HG03442 (cell line): ENCODE results near the gene GRIFIN.

Experiments
- ATAC-seq: cut with Tn5 transposase; IDR thresholded peaks from one replicate; pipeline ENCODE4 v1.9.1; 2021; ENCODE audit warnings: mild to moderate bottlenecking, moderate library complexity; ENCODE audit not compliant: unreplicated experiment

GRIFIN gene

DNA sequence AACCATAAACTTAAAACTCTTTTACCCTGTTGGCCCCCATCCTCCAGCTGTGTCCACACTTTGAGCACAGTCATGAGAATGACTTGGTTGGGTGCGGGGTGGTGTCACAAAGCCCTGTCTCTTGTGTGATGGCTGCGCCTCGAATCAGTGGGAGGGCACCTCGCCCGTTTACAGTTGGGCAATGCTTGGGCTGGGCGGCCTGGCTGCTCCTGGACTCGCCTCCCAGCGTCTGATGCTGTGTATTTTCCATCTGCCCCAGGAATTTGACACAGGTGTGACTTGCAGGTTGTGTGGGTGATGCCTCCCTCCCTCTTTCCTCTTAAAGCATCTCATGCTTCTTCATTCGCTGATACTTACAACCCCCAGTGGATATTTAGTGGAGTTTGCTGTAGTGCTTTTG, 39.1 kb downstream of the GRIFIN start:
- ATAC-seq: no peak

DNA sequence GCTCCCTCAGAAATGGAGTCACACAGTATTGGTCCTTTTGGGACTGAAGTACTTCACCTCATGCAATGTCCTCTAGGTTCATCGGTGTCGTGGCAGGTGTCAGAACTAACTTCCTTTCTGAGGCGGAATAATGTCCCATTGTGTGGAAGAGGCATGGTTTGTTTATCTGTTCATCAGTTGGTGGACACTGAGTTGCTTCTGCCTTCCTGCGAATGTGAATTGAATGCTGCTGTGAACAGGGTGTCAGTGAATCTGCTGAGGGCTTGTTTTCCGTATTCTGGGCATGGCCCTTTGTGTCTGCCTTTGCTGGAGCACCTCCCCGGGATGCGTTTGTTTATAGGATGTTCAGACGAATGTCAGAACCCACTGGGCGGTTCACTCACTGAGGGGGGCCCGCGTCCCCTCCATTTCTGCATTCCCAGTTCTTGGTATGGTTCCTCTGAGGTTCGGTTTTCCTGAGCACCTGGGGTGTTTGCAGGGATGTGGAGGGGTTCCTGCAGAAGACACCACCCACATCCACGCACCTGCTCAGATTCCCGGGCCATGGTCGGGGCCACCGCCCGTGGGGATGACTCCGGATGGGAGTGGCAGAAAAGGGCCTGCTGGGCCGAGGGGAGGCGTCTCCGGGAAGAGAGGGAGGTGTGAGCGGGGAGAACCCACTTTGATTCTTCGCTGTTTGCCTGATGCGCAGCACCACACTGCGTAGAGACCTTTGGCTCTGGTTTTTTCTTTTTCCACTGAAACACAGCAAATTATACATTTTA, 39.7 kb downstream of the GRIFIN start:
- ATAC-seq: no peak

DNA sequence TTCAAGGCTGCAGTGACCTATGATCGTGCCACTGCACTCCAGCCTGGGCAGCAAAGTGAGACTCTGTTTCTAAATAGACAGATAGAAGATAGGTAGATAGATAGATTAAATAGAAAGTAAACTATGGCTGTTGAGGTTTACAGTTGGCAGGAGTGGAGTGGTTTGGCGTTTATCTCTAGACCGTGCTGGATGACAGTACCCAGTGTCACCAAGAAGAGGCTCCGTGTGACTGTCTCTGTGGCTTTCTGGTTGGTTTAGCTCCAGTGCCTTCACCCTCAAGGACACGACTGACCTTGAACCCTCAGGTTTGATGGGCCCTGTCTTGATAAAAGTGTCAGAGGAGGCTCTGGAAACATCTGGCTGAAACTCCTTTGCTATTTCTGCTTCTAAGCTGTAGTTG, 41.1 kb downstream of the GRIFIN start:
- ATAC-seq: no peak

DNA sequence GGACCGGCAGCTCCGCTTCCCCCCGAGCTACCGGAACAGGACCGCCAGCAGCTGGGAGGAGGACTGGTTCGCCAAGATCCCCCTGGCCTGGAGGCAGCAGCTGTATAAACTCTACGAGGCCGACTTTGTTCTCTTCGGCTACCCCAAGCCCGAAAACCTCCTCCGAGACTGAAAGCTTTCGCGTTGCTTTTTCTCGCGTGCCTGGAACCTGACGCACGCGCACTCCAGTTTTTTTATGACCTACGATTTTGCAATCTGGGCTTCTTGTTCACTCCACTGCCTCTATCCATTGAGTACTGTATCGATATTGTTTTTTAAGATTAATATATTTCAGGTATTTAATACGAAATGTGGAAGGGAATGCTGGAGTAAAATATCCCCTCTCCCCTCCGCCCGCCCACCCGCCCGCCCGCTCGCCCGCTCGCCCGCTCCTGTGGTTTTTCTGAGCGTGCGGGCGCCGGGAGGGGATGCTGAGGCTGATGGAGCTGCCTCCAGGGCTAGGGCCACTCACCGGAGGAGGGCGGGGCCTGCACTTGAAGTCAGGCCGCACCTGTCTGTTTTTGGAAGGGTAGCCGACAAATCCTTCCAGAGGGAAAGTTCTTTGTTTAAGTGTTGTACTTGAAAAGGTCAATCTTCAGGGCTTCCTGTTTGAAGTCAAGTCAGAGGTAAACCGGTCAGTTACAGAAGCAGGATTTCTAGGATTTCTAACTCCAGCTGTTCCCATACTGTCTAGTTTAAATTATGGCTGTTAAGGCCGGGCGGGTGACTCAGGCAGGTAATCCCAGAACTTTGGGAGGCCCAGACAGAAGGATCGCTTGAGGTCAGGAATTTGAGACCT, 42.3 kb downstream of the GRIFIN start:
- ATAC-seq: no peak

DNA sequence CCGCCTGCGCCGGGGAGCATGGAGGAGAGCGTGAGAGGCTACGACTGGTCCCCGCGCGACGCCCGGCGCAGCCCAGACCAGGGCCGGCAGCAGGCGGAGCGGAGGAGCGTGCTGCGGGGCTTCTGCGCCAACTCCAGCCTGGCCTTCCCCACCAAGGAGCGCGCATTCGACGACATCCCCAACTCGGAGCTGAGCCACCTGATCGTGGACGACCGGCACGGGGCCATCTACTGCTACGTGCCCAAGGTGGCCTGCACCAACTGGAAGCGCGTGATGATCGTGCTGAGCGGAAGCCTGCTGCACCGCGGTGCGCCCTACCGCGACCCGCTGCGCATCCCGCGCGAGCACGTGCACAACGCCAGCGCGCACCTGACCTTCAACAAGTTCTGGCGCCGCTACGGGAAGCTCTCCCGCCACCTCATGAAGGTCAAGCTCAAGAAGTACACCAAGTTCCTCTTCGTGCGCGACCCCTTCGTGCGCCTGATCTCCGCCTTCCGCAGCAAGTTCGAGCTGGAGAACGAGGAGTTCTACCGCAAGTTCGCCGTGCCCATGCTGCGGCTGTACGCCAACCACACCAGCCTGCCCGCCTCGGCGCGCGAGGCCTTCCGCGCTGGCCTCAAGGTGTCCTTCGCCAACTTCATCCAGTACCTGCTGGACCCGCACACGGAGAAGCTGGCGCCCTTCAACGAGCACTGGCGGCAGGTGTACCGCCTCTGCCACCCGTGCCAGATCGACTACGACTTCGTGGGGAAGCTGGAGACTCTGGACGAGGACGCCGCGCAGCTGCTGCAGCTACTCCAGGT, 43.1 kb downstream of the GRIFIN start:
- no peak for ATAC-seq

DNA sequence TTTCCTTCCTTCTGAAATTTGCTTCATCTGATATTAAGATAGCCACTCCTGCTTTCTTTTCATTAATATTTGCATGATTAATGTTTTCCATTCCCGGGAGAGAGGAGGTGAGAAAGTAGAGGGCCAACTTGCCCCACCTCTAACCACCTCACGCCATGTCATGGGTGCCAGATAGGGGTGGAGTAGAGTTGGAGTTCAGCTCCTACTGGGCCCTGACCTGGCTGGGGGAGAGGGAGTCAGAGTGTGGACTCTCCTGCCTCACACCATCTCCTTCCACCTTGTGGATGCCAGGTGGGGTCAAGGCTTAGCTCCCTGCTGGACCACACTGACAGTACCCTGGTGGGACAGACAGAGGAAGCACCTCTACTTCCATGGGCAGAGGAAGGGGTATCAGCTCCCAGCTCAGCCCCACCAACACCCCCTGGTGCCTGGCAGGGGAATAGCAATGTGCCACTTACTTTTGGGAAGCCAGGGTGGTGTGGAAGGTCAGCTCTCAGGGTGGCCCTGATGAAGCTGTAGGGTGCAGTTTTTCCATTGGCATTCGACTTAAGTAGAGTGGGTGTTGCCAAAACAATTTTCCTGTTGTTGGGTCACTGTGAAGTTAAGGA, 44.8 kb downstream of the GRIFIN start:
- no peak for ATAC-seq

DNA sequence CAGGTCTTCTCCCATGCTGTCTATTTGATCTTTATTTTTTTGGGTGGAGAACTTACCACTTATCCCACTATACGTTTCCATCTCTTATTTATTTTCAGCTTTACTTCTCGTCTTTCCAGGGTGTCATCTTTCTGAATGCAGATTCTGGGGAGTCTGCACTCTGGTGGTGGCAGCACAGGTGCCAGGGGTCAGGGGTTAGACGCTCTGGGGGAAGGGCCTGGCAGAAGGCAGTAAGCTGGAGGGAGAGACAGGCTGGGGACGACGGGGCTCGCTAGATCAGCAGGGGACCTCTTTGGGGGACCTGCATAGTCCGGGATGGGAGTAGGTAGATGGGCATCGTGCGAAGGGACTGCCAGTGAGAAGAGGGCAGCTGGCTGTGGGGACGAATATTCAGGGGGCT, 50.4 kb downstream of the GRIFIN start:
- no peak for ATAC-seq
